Ovary (tissue), 9 donors: Measurements from ENCODE around the gene RIN3. TPM values are rescaled to one million over a fixed set of nuclear protein-coding genes. Genes with fewer than 3 reads are reported as not detected.

ENCODE experiments used
- DNase-seq, 5 donors: peaks; one replicate each; pipeline ENCODE4 v3.0.0-alpha.2; 2019 to 2020
- H3K27ac ChIP-seq, 2 donors: fragments of 200-600 bp; one replicate each; pipeline versions ENCODE4 v1.5.1 to v1.8.0; 2019 to 2022
- H3K27me3 ChIP-seq: fragments of 200-600 bp; one replicate; pipeline ENCODE4 v1.8.0; 2022
- H3K36me3 ChIP-seq: fragments of 200-600 bp; sonication (generic); one replicate; pipeline ENCODE4 v1.5.1; 2019
- H3K4me1 ChIP-seq: one replicate; pipeline ENCODE4 v1.8.1; 2013; ENCODE audit warnings: mild to moderate bottlenecking, moderate library complexity; ENCODE audit not compliant: insufficient read depth
- H3K4me3 ChIP-seq: fragments of 200-600 bp; sonication (generic); one replicate; pipeline ENCODE4 v1.5.1; 2017
- H3K9me3 ChIP-seq, 2 donors: fragments of 200-600 bp in 1 of 2; sonication (generic) in 1 of 2; one replicate each; pipeline versions ENCODE4 v1.5.1 to v1.8.1; 2013 to 2019; ENCODE audit warnings: mild to moderate bottlenecking in 1 of 2, moderate library complexity in 1 of 2
- CTCF ChIP-seq, 3 donors: fragments of 450-650 bp in 2 of 3; fragments of 200-600 bp in 1 of 3; IDR thresholded peaks; one replicate each; pipeline versions ENCODE4 v1.5.1 to v1.8.0; 2016 to 2022; ENCODE audit warnings: antibody characterized with exemption in 3 of 3, mild to moderate bottlenecking in 1 of 3
- EP300 ChIP-seq: sonication (generic); formaldehyde crosslinking; IDR thresholded peaks from one replicate; pipeline ENCODE4 v1.6.1; 2017; ENCODE audit warnings: antibody characterized with exemption
- POLR2A ChIP-seq: fragments of 450-650 bp; IDR thresholded peaks from one replicate; pipeline ENCODE4 v1.6.1; 2017; ENCODE audit warnings: antibody characterized with exemption, mild to moderate bottlenecking, moderate library complexity
- WGBS, 3 donors: extraction: QIAGEN DNeasy Blood & Tissue Kit in 1 of 3; methylation state at CpG; one replicate each; pipeline versions ENCODE4 v1.1.5 to v1.1.7; 2013 to 2017; 5-methylcytosine and 5-hydroxymethylcytosine counted together
- intact Hi-C, 4 donors: fragments of 100-400 bp; cut with DNase I; formaldehyde crosslinking; loops; one replicate each; pipeline versions ENCODE4 v1.11.0 to v1.15.1; 2022 to 2023
- polyA plus RNA-seq, 2 donors: library from polyadenylated mRNA; stranded (reverse); fragments of 200-250 nt in 1 of 2; fragments of 350-450 nt in 1 of 2; fragmentation: Illumina TruSeq in 1 of 2; extraction: RNeasy Lipid Tissue Mini Kit (QIAGEN cat#74804) in 1 of 2; gene quantifications; one replicate each; pipeline ENCODE4 v1.2.3, GENCODE V29; 2013 to 2014
- total RNA-seq, 7 donors: library from RNA; depleted of rRNA in 2 of 7; stranded (reverse); fragments of >200 nt in 2 of 7; fragmentation: NEBNext Ultra II Directional in 3 of 7; extraction: Animal tissue kit (Norgen Biotek cat#: 25700) in 3 of 7; gene quantifications; one replicate each; pipeline versions ENCODE4 v1.1.0 to v1.2.4, GENCODE V29; 2016 to 2023
- donor health status: DM: no; HTN: no; CAD: no; lungs with moderate emphysema.
- donor health status: DM: no; HTN: no; CAD: no.
- donor health status: Bipolar disorder and iron deficiency.
- donor health status: DM: yes; HTN: yes; CAD: no.
- donor health status: DM: no; HTN: no; CAD: no.
- donor health status: DM: yes; HTN: yes; CAD: no.

RIN3 gene
- total and polyA plus RNA-seq, 9 donors, result 3.8 to 27.9 (median 13.9) TPM

DNA sequence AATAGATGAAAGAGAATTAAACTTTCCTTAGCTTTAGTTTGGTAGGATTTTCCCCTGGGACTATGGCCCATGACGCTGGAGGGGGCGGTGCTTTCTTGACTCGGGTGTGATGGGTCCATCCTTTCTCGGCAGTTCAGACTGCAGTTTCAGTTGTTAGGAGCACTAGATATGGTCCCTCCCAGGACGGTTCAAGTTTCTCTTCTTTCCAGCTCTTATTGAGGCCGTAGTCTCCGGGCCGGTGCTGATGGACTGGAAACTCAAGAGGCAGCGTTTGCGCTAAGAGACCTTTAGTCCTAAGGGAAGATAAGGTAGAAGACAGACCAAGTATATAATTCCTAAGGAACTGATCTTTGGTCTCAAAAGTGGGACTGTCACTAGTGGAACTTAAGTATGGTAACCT is 111.2 kb downstream of the RIN3 start:
- Histone ChIP-seq H3K4me3 (no peak overlapping the region), H3K9me3 (no peaks in the 10 kb centered on the region), H3K36me3 (no peaks in the 10 kb centered on the region), H3K27ac (no peak overlapping the region), H3K4me1 (no peaks in the 10 kb centered on the region), H3K27me3 (no peaks in the 10 kb centered on the region)
- TF ChIP-seq POLR2A (no peak), EP300 (no peak), CTCF (IDR thresholded peaks at IDR 0.05) (no peak)
- intact Hi-C loops, result no loop called here
- WGBS, 3 donors, result 81 to 93% (median 90%) methylated on average over 10 of the region's 10 CpGs
- DNase-seq, result no peak

GRCh38 chr14:92625213-92625612 is 111.6 kb downstream of the RIN3 start:
- no peaks in the 10 kb centered on the region for H3K27me3 ChIP-seq
- TF ChIP-seq POLR2A, result no peak
- TF ChIP-seq EP300, result no peak
- no peak for TF ChIP-seq CTCF (IDR thresholded peaks at IDR 0.05)
- H3K4me1 ChIP-seq, result no peaks in the 10 kb centered on the region
- no peaks in the 10 kb centered on the region for H3K9me3 ChIP-seq
- H3K4me3 ChIP-seq, result no peak overlapping the region
- no peak overlapping the region for H3K27ac ChIP-seq
- no peaks in the 10 kb centered on the region for H3K36me3 ChIP-seq
- intact Hi-C loops, result no loop called here
- 52 to 63% (median 55%) methylated on average over 5 of the region's 5 CpGs for WGBS, 3 donors
- no peak for DNase-seq

DNA sequence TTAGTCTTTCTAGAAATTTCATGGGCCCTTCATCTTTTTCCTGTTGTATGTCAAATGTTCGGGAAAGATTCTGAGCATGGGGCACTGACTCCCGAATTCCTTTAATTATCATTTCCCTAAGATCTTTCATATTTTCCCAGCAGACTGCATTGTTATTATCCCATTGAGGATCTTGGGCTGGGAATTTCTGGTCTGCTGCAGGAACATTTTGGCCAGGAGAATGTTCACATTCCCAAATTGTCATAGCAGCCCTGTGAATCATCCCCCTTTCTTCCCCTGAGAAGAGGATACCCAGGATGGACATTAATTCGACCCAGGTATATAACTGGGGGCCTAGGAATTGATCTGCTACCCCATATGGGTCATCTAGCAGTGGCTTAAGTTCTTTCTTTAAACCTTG is 112.5 kb downstream of the RIN3 start:
- 84 to 90% (median 89%) methylated on average over 3 of the region's 3 CpGs for WGBS, 3 donors
- Histone ChIP-seq H3K4me3 (no peak overlapping the region), H3K36me3 (no peaks in the 10 kb centered on the region), H3K9me3 (no peaks in the 10 kb centered on the region), H3K27ac (no peak overlapping the region), H3K4me1 (no peaks in the 10 kb centered on the region), H3K27me3 (no peaks in the 10 kb centered on the region)
- no peak for TF ChIP-seq CTCF (IDR thresholded peaks at IDR 0.05)
- no peak for TF ChIP-seq EP300
- no peak for TF ChIP-seq POLR2A
- no peak for DNase-seq
- intact Hi-C loops, result no loop called here

GRCh38 chr14:92627707-92628215 is 114.2 kb downstream of the RIN3 start:
- no peaks in the 10 kb centered on the region for H3K9me3 ChIP-seq
- H3K27me3 ChIP-seq, result no peaks in the 10 kb centered on the region
- H3K4me1 ChIP-seq, result no peaks in the 10 kb centered on the region
- TF ChIP-seq POLR2A, result no peak
- TF ChIP-seq CTCF (IDR thresholded peaks at IDR 0.05), result no peak
- TF ChIP-seq EP300, result no peak
- H3K27ac ChIP-seq, result no peak overlapping the region
- no peaks in the 10 kb centered on the region for H3K36me3 ChIP-seq
- no peak for DNase-seq
- intact Hi-C loops, result no loop called here
- H3K4me3 ChIP-seq, result no peak overlapping the region
- 97 to 98% (median 97%) methylated on average over 7 of the region's 7 CpGs for WGBS, 3 donors

- Histone ChIP-seq H3K36me3 (no peaks in the 10 kb centered on the region), H3K9me3 (no peaks in the 10 kb centered on the region), H3K27ac (no peak overlapping the region), H3K4me1 (no peaks in the 10 kb centered on the region), H3K27me3 (no peaks in the 10 kb centered on the region), H3K4me3 (no peak overlapping the region)
- TF ChIP-seq CTCF (IDR thresholded peaks at IDR 0.05), result no peak
- no peak for TF ChIP-seq POLR2A
- no peak for TF ChIP-seq EP300
- 87 to 95% (median 94%) methylated on average over 2 of the region's 2 CpGs for WGBS, 3 donors
- DNase-seq, result no peak
- intact Hi-C loops, result no loop called here
Observed at GRCh38 chr14:92628636-92629035, 115.1 kb downstream of the RIN3 start.
